ENCODE measurements around the gene ISG20. TPM values are rescaled to one million over a fixed set of nuclear protein-coding genes. Genes with fewer than 3 reads are reported as not detected.

ISG20 gene
- total and polyA plus RNA-seq, 2 of the 8 experiments (the other 6 are each of a cell fraction or from before 2014, with no cell fraction given), result 2.9 to 5.2 TPM

DNA sequence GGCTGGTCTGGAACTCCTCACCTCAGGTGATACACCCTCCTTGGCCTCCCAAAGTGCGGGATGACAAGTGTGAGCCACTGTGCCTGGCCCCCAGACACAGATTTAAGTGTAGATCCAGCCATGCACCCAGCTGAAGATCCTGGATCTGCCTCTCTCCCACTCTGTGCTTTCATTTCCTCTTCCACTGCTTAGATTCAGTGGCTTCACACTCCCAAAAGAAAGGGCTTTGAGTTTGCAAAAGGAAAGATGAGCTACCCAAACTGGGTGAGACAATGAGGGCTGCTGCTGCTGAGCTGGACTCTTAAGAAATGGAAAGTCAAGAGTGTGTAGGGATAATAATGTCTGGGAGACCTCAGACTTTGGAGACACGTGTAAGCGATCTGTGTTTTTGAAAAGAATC is 45.5 kb downstream of the ISG20 start (continued):
- TF ChIP-seq EGR1 (IDR thresholded peaks at IDR 0.05; ENCODE audit: borderline replicate concordance, low read depth, low read length), result no peak
